H1 (cell line): ENCODE measurements around the gene AMPD3. TPM values are rescaled to one million over a fixed set of nuclear protein-coding genes. Genes with fewer than 3 reads are reported as not detected.

ENCODE experiments used
- CHD2 ChIP-seq: IDR thresholded peaks from 2 replicates; pipeline ENCODE4 v1.6.1; 2012; ENCODE audit warnings: low read length, improper control_type of control experiment
- KDM1A ChIP-seq: fragments of 200-600, 300-600 bp; sonication (generic); IDR thresholded peaks from 2 replicates; pipeline ENCODE4 v1.7.1; 2016; ENCODE audit warnings: mild to moderate bottlenecking, low read length, borderline replicate concordance
- RFX5 ChIP-seq: IDR thresholded peaks from 2 replicates; pipeline ENCODE4 v1.6.1; 2011; ENCODE audit warnings: low read depth, low read length, improper control_type of control experiment, borderline replicate concordance
- SIN3A ChIP-seq, 2 experiments: IDR thresholded peaks in 1 of 2; conservative IDR thresholded peaks in 1 of 2; 2 replicates each; pipeline ENCODE4 v1.6.1; 2011 to 2012; ENCODE audit warnings: low read length in 2 of 2, improper control_type of control experiment in 1 of 2, low read depth in 1 of 2, mild to moderate bottlenecking in 1 of 2
- SUZ12 ChIP-seq: fragments of 200-600 bp; sonication (generic); IDR thresholded peaks from 2 replicates; pipeline ENCODE4 v1.6.1; 2012; ENCODE audit warnings: mild to moderate bottlenecking, inconsistent platforms, low read length, moderate library complexity, mixed read lengths
- TAF7 ChIP-seq: optimal IDR thresholded peaks from 2 replicates; pipeline ENCODE3; 2011; ENCODE audit warnings: low read depth, mild to moderate bottlenecking, inconsistent platforms, low read length, moderate library complexity, borderline replicate concordance
- polyA plus RNA-seq, 7 experiments: library from polyadenylated mRNA; depleted of rRNA in 3 of 7; stranded (reverse) in 5 of 7; unstranded in 2 of 7; fragments of >200 nt in 5 of 7; fragments of 200-250 nt in 2 of 7; gene quantifications; 1 replicate in 5 of 7; 2 replicates in 1 of 7; 4 replicates in 1 of 7; pipeline versions ENCODE4 v1.2.1 to v1.2.3, GENCODE V29; 2011 to 2013; ENCODE audit warnings: missing spikeins in 2 of 7, mixed read lengths in 2 of 7
- total RNA-seq: library from RNA; stranded (reverse); fragmentation: NEBNext Ultra II Directional; extraction: Animal tissue kit (Norgen Biotek cat#: 25700); gene quantifications from 2 replicates; pipeline ENCODE4 v1.2.1, GENCODE V29; 2021

The AMPD3 gene
- total and polyA plus RNA-seq, 2 of the 8 experiments (the other 6 are each of a cell fraction or from before 2014, with no cell fraction given) = 4.0 to 6.3 TPM

DNA sequence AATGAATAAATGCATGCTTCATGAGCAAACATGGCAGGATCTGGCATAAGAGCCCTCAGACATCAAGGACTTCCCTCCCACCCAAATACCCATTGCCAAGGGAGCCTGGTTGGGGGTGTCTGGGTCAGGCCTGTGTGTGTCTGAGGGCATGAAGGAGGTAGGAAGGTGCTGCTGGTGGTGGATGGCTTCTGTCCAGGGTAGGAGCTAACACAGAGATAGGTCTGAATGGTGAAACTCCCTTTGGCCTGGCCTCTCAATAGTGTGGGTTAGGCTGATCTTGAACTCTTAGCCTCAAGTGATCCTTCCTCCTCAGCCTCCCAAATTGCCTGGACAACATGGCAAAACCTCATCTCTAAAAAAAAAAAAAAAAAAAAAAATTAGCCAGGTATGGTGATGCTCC, 2.8 kb downstream of the AMPD3 start (continued):
- no peak for TF ChIP-seq TAF7
- TF ChIP-seq CHD2 = no peak
- no peak for TF ChIP-seq SUZ12
- no peak for TF ChIP-seq SIN3A (conservative IDR thresholded peaks at IDR 0.05 in 1 of 2, IDR thresholded peaks at IDR 0.05 in 1 of 2; ENCODE audit: low read depth in 1 of 2, low read length in 2 of 2)
- TF ChIP-seq KDM1A = no peak
- TF ChIP-seq RFX5 = no peak
